OCI-LY1 (cell line): Measurements from ENCODE around the gene CBX8.

ENCODE experiments used
- H2AFZ ChIP-seq: fragments of 200-600 bp; sonication (generic), shearing (Covaris generic); 2 replicates; pipeline ENCODE4 v1.6.0; 2014; ENCODE audit warnings: antibody characterized with exemption, mild to moderate bottlenecking, low read length
- H3F3A ChIP-seq: fragments of 200-600 bp; sonication (generic), shearing (Covaris generic); 2 replicates; pipeline ENCODE4 v1.6.0; 2014; ENCODE audit warnings: mild to moderate bottlenecking, antibody characterized with exemption, low read length, moderate library complexity; ENCODE audit not compliant: insufficient read depth
- H3K27ac ChIP-seq: fragments of 200-600 bp; sonication (generic); 2 replicates; pipeline ENCODE4 v1.5.1; 2014; ENCODE audit warnings: low read length, mixed run types, mild to moderate bottlenecking, low read depth; ENCODE audit not compliant: poor library complexity, severe bottlenecking
- H3K27me3 ChIP-seq: fragments of 200-600 bp; sonication (generic); 2 replicates; pipeline ENCODE4 v1.6.0; 2014; ENCODE audit warnings: antibody characterized with exemption, mild to moderate bottlenecking, low read length, moderate library complexity; ENCODE audit not compliant: insufficient read depth
- H3K36me3 ChIP-seq: fragments of 200-600 bp; sonication (generic); 2 replicates; pipeline ENCODE4 v1.6.1; 2014; ENCODE audit warnings: mild to moderate bottlenecking, antibody characterized with exemption, low read length, moderate library complexity, mixed read lengths; ENCODE audit not compliant: insufficient read depth
- H3K4me1 ChIP-seq: fragments of 200-600 bp; sonication (generic); 2 replicates; pipeline ENCODE4 v1.5.1; 2014; ENCODE audit warnings: mild to moderate bottlenecking, low read length, moderate library complexity; ENCODE audit not compliant: insufficient read depth, severe bottlenecking
- H3K4me2 ChIP-seq: fragments of 200-600 bp; sonication (generic), shearing (Covaris generic); 2 replicates; pipeline ENCODE4 v1.6.1; 2014; ENCODE audit warnings: low read length
- H3K4me3 ChIP-seq: fragments of 200-600 bp; sonication (generic); 2 replicates; pipeline ENCODE4 v1.5.1; 2014; ENCODE audit warnings: low read length, low read depth, mild to moderate bottlenecking, mixed read lengths; ENCODE audit not compliant: poor library complexity, severe bottlenecking
- H3K79me2 ChIP-seq: fragments of 200-600 bp; shearing (Covaris generic); 2 replicates; pipeline ENCODE4 v1.6.1; 2016; ENCODE audit warnings: mixed run types, low read length, mixed read lengths; ENCODE audit not compliant: insufficient read depth
- H3K9ac ChIP-seq: fragments of 200-600 bp; sonication (generic), shearing (Covaris generic); 2 replicates; pipeline ENCODE4 v1.6.1; 2014; ENCODE audit warnings: mild to moderate bottlenecking, low read length, mixed read lengths
- H3K9me2 ChIP-seq: fragments of 200-600 bp; sonication (generic), shearing (Covaris generic); 2 replicates; pipeline ENCODE4 v1.6.1; 2014; ENCODE audit warnings: low read depth, mild to moderate bottlenecking, low read length, mixed read lengths
- H3K9me3 ChIP-seq: fragments of 200-600 bp; shearing (Covaris generic); 2 replicates; pipeline ENCODE4 v1.6.1; 2014; ENCODE audit warnings: low read length, mixed read lengths
- H4K20me1 ChIP-seq: fragments of 200-600 bp; sonication (generic), shearing (Covaris generic); 2 replicates; pipeline ENCODE4 v1.6.0; 2016; ENCODE audit warnings: mild to moderate bottlenecking, low read length; ENCODE audit not compliant: insufficient read depth
- EZH2 ChIP-seq: fragments of 200-600 bp; sonication (generic), shearing (Covaris generic); IDR thresholded peaks from 2 replicates; pipeline ENCODE4 v1.8.0; 2017; ENCODE audit warnings: borderline replicate concordance, mixed run types, mild to moderate bottlenecking, antibody characterized with exemption, low read length, moderate library complexity, mixed read lengths
- TF ChIP-seq, protein P1 (sequence below): fragments of 200-600 bp; sonication (generic), shearing (Covaris generic); IDR thresholded peaks from 2 replicates; pipeline ENCODE4 v1.5.1; 2017; ENCODE audit warnings: mild to moderate bottlenecking, antibody characterized with exemption, low read length, moderate library complexity, mixed read lengths

CBX8 gene

DNA sequence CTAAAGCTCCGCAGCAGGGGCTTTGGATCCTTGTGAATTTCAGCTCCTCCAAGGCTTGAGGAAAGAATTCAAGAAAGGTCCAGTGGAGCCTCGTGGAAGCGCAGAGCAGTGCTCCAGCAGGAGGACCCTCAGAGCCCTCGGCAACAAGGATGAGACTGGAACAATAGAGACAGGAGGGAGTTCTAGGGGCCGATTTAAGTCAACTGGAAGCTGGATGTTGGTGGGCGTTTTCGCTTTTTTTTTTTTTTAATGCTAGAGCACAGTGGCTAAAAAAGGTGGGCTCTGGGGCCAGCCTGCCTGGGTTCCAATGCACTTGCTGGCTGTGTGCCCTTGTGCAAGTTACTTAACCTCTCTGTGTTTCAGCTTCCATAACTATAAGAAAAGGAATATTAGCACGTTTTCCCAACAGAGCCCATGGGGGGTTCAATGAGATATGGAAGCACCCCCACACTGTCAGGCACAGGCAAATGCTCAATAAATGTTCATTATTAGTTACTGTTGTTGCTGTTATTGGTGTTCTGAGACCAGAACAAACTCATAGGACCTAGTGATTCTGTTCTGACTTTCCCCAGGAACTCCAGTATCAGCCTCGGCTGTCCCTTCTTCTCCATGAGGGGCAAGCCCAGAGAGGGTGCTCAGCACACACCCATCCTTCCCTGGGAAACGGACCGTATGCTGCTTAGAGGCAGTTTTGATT is 5.3 kb upstream of the CBX8 start:
- no peak overlapping the region for H3K4me3 ChIP-seq
- TF ChIP-seq, protein P1, sequence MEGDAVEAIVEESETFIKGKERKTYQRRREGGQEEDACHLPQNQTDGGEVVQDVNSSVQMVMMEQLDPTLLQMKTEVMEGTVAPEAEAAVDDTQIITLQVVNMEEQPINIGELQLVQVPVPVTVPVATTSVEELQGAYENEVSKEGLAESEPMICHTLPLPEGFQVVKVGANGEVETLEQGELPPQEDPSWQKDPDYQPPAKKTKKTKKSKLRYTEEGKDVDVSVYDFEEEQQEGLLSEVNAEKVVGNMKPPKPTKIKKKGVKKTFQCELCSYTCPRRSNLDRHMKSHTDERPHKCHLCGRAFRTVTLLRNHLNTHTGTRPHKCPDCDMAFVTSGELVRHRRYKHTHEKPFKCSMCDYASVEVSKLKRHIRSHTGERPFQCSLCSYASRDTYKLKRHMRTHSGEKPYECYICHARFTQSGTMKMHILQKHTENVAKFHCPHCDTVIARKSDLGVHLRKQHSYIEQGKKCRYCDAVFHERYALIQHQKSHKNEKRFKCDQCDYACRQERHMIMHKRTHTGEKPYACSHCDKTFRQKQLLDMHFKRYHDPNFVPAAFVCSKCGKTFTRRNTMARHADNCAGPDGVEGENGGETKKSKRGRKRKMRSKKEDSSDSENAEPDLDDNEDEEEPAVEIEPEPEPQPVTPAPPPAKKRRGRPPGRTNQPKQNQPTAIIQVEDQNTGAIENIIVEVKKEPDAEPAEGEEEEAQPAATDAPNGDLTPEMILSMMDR = no peak
- no peak for TF ChIP-seq EZH2
- H3K9me2 ChIP-seq = no peaks in the 10 kb centered on the region
- H3K27me3 ChIP-seq = peaks cover 6% of the 10 kb centered on the region
- no peaks in the 10 kb centered on the region for H4K20me1 ChIP-seq
- H3K79me2 ChIP-seq = no peaks in the 10 kb centered on the region
- no peaks in the 10 kb centered on the region for H3K36me3 ChIP-seq
- H3K9ac ChIP-seq = no peak overlapping the region
- H2AFZ ChIP-seq = no peak overlapping the region
- H3K4me2 ChIP-seq = no peak overlapping the region
- H3K9me3 ChIP-seq = no peaks in the 10 kb centered on the region
- H3K4me1 ChIP-seq = peaks cover 51% of the 10 kb centered on the region
- no peaks in the 10 kb centered on the region for H3F3A ChIP-seq
- no peak overlapping the region for H3K27ac ChIP-seq

DNA sequence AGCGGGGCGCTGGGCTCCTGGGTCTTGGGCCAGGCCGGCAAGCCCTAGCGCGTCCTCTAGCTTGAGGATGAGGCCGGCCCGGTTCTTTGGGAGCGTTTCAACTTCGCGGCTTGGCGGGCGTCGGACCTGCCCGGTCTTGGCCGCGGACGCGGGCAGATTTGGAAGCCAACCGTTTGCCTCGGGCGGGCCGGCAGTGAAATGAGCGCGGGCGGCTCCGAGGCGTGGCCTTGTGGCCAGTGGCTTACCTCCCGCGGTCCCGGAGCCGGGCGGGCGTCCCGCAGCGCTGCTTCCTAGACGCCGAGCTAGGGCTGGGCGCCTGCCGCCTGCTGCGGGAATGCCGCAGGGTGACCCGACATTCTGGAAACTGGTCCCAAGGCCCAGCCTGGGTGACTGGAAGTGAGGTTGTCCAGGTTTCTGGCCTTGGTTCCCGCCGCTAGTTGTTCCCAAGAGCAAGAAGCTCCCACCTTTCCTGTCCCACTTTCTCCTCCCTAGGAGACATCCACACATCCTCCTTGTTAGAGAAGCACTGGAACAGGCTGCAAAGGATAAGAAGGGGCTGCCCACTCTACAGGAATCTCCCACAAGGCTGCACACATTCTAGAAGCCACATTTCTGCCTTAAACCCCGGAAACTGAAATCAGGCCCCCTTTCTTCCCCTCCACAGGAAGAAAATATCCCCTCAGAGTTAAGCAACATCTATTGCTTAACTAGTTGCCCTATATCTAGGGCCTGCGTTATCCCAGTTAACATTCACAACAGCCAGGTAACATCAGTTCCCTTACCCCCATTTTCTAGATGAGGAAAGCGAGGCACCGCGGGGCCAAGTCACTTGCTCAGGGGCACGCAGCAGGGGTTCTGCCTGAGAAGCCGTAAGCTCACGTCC is 4.5 kb upstream of the CBX8 start:
- peak overlapping the region; percentile 47 for H3K4me3 ChIP-seq
- peak overlapping the region; percentile 52 for H3K4me2 ChIP-seq

DNA sequence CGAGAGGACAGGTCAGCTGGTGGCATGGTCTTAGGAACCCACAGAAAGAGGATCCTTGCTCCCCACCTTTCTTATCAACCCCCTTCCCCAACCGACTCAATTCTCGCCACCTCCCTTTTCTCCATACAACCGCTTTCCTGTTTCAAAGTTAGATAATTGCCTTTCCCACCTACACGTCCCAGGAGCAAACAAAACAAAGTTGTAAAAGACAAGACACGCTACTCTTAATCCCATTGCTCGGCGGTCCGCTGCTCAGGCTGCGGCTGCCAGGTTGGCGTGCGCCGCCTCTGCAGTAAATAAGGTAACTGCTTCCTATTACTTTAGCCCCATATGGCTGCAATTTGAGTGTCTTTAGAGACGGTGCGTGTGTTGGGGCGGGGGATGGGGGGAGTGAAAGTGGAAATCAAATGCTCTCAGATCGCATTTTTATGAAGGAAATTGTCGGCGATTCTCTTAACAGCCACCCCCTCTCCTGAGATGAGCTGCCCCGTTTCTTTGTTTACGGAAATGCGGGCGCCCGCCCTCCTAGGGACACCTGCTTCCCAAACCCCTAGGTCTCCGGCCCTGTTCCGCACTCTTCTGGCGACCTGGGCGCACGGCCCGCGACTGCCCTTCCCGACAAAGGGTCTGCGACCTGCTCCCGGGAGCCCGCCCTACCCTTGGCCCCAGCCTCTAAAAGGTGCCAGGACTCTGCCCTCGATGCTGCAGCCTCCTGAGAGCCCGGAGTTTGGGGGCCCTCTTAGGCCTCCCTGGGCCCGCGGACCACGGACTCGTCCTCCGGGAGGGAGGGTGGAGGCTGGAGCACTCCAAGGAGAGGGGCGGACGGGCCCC is 3.7 kb upstream of the CBX8 start:
- Histone ChIP-seq H3K4me2 (peak overlapping the region; percentile 52), H4K20me1 (no peaks in the 10 kb centered on the region), H3F3A (no peaks in the 10 kb centered on the region), H3K36me3 (peaks cover 4% of the 10 kb centered on the region; the same call in 1 of the 2 replicates), H3K27me3 (peaks cover 6% of the 10 kb centered on the region), H3K9ac (peak overlapping the region; percentile 47; the same call in 1 of the 2 replicates), H3K4me1 (peaks cover 59% of the 10 kb centered on the region), H3K9me2 (no peaks in the 10 kb centered on the region), H3K4me3 (peak overlapping the region; percentile 47), H3K27ac (peak overlapping the region; percentile 27), H3K9me3 (no peaks in the 10 kb centered on the region), H2AFZ (no peak overlapping the region), H3K79me2 (no peaks in the 10 kb centered on the region)
- TF ChIP-seq, protein P1 = no peak
- no peak for TF ChIP-seq EZH2

More for the DNA sequence above, 4.5 kb upstream of the CBX8 start:
- no peaks in the 10 kb centered on the region for H3F3A ChIP-seq
- no peaks in the 10 kb centered on the region for H3K9me2 ChIP-seq
- no peaks in the 10 kb centered on the region for H3K36me3 ChIP-seq
- no peak overlapping the region; the same call in 1 of the 2 replicates for H3K9ac ChIP-seq
- H3K4me1 ChIP-seq = peaks cover 51% of the 10 kb centered on the region
- no peak overlapping the region for H2AFZ ChIP-seq
- peaks cover 6% of the 10 kb centered on the region for H3K27me3 ChIP-seq
- H4K20me1 ChIP-seq = no peaks in the 10 kb centered on the region
- no peaks in the 10 kb centered on the region for H3K79me2 ChIP-seq
- no peak overlapping the region for H3K27ac ChIP-seq
- TF ChIP-seq, protein P1 = no peak
- no peak for TF ChIP-seq EZH2
- no peaks in the 10 kb centered on the region for H3K9me3 ChIP-seq
